ENCODE data around the gene SLC6A13. TPM values are rescaled to one million over a fixed set of nuclear protein-coding genes. Genes with fewer than 3 reads are reported as not detected.
"Not testable (repeated sequence)": the region's sequence is repeated elsewhere in the genome, so short reads cannot be mapped to it uniquely, and the experiment has no call there.

SLC6A13 gene
- total RNA-seq, 4 donors from 2014 or later = 0.13 to 1.9 (median 0.82) TPM; not detected in 1

GRCh38 chr12:220491-220890 is 42.1 kb downstream of the SLC6A13 start:
- no peaks in the 10 kb centered on the region for H3K4me1 ChIP-seq
- TF ChIP-seq POLR2A (IDR thresholded peaks at IDR 0.05) (no peak), CTCF (IDR thresholded peaks at IDR 0.05 in 4 of 5, conservative IDR thresholded peaks at IDR 0.05 in 1 of 5) (no peak)

GRCh38 chr12:219891-220352 is 42.7 kb downstream of the SLC6A13 start:
- no peak for TF ChIP-seq POLR2A (IDR thresholded peaks at IDR 0.05)
- peak; percentile 38 to 64 (median 48) for TF ChIP-seq CTCF (IDR thresholded peaks at IDR 0.05 in 4 of 5, conservative IDR thresholded peaks at IDR 0.05 in 1 of 5)
- H3K36me3 ChIP-seq = no peaks in the 10 kb centered on the region
- H3K9me3 ChIP-seq = no peaks in the 10 kb centered on the region
- no peak overlapping the region for H3K27ac ChIP-seq
- DNase-seq = peak in 1 of 2 donors; percentile 34
- no peaks in the 10 kb centered on the region for H3K4me1 ChIP-seq
- intact Hi-C loops (cut with DNase I; ENCODE audit: low total_unique reads) = no loop called here
- in situ Hi-C loops (cut with MboI; ENCODE audit: low sequenced_read_pairs in 4 of 4) = no loop called here
- no peak for ATAC-seq
- H3K4me3 ChIP-seq = no peak overlapping the region
- no peaks in the 10 kb centered on the region for H3K27me3 ChIP-seq

More at GRCh38 chr12:220491-220890, 42.1 kb downstream of the SLC6A13 start:
- Histone ChIP-seq H3K36me3 (no peaks in the 10 kb centered on the region), H3K4me3 (no peak overlapping the region), H3K9me3 (no peaks in the 10 kb centered on the region), H3K27ac (no peak overlapping the region), H3K27me3 (no peaks in the 10 kb centered on the region)
- DNase-seq (no peak), ATAC-seq (no peak)
- intact Hi-C loops (cut with DNase I; ENCODE audit: low total_unique reads) = no loop called here
- in situ Hi-C loops (cut with MboI; ENCODE audit: low sequenced_read_pairs in 4 of 4) = no loop called here

DNA sequence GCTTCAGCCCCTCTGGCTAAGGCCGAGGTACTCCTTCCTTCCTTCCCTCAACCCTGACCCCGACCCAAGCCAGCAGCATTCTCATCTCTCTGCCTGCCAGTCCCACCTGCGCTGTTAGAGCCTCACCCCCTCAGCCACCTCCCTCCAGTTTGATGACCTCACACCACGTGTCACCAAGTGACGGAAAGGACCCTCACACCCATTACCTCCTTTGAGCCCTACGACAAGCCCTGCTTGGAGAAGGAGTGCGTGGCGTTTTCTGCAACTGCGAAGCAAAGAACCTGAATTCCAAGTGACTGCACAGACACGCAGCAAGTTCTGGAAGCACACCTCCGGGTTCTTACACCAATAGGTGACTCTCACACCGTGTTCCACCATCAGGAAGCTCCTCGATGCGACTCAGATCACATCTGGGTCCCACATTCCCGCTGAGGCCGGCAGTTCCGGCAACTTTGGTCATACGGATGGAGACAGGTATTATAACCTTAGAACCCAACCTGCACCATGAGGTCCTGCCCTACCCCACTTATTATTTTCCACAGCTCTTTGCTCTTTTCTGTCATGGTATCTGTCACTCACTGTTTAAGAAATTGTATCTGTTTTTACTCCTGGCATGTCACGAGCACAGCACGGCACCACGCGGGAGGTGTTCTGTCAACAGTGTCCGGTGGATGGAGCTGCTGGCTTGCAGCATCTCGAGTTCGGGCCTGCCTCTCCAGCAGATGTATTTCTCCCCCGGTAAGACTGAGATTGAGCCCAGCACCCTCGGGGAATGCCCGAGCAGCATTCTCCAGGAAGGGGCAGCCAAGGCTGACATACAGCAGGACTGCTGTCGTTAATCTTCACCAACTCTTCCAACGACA is 43.7 kb downstream of the SLC6A13 start:
- in situ Hi-C loops (cut with MboI; ENCODE audit: low sequenced_read_pairs in 4 of 4) (no loop called here), intact Hi-C loops (cut with DNase I; ENCODE audit: low total_unique reads) (no loop called here)
- H3K4me3 ChIP-seq = no peak overlapping the region
- ATAC-seq (no peak), DNase-seq (no peak)
- no peaks in the 10 kb centered on the region for H3K36me3 ChIP-seq
- TF ChIP-seq CTCF (IDR thresholded peaks at IDR 0.05 in 4 of 5, conservative IDR thresholded peaks at IDR 0.05 in 1 of 5) (no peak), POLR2A (IDR thresholded peaks at IDR 0.05) (no peak)
- no peak overlapping the region for H3K27ac ChIP-seq
- no peaks in the 10 kb centered on the region for H3K9me3 ChIP-seq
- no peaks in the 10 kb centered on the region for H3K4me1 ChIP-seq
- peaks cover 0 to 5% (median 4%) of the 10 kb centered on the region in 3 donors for H3K27me3 ChIP-seq

DNA sequence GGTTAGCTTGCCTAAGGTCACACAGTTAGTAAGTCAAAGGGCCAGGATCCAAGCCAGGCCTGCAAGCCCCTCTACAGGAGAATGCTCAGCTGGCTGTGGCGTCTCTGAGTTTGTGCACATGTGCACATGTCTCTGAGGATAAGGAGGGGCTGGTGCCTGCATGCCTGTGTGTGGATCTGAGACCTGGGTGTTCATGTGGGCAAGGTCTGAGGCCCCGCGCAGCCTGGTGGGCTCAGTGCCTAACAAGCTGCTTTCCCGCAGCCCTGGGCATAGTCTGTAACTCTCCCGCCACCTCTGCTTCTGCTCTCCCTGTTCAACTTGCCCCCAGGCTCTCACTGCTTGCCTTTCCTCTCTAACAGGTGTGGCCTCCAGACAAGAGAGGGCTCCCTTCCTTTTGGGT is 44.4 kb downstream of the SLC6A13 start:
- Histone ChIP-seq H3K27me3 (peaks cover 4 to 10% (median 9%) of the 10 kb centered on the region in 3 donors), H3K36me3 (no peaks in the 10 kb centered on the region), H3K4me3 (no peak overlapping the region), H3K4me1 (no peaks in the 10 kb centered on the region), H3K9me3 (no peaks in the 10 kb centered on the region), H3K27ac (no peak overlapping the region)
- intact Hi-C loops (cut with DNase I; ENCODE audit: low total_unique reads) (no loop called here), in situ Hi-C loops (cut with MboI; ENCODE audit: low sequenced_read_pairs in 4 of 4) (no loop called here)
- TF ChIP-seq CTCF (IDR thresholded peaks at IDR 0.05 in 4 of 5, conservative IDR thresholded peaks at IDR 0.05 in 1 of 5) (no peak), POLR2A (IDR thresholded peaks at IDR 0.05) (no peak)
- DNase-seq (no peak), ATAC-seq (no peak)

DNA sequence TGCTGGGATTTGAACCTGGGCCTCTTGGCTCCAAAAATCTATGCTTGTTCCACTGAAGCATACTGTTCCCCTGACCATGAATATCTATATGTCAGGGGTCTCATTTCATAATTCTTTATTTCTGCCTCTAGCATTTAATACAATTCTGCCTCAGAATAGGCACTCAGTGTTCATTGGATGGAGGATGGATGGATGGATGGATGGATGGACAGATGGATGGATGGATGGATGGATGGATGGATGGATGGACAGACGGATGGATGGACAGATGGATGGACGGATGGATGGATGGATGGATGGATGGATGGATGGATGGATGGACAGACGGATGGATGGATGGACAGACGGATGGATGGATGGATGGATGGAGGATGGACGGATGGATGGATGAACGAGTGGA is 45.6 kb downstream of the SLC6A13 start:
- H3K36me3 ChIP-seq; H3K4me3 ChIP-seq; H3K4me1 ChIP-seq; in situ Hi-C loops (cut with MboI; ENCODE audit: low sequenced_read_pairs in 4 of 4); H3K27ac ChIP-seq; DNase-seq; intact Hi-C loops (cut with DNase I; ENCODE audit: low total_unique reads); ATAC-seq; H3K9me3 ChIP-seq: not testable (repeated sequence)
- H3K27me3 ChIP-seq = peaks cover 11 to 16% (median 16%) of the 10 kb centered on the region in 3 donors
